Liver (tissue), 9 donors: ENCODE measurements around the gene KRTAP1-1. TPM values are rescaled to one million over a fixed set of nuclear protein-coding genes. Genes with fewer than 3 reads are reported as not detected.
"Not testable (repeated sequence)": the region's sequence is repeated elsewhere in the genome, so short reads cannot be mapped to it uniquely, and the experiment has no call there.

Source experiments
- DNase-seq: peaks from one replicate; pipeline ENCODE4 v3.0.0-alpha.2; 2017; ENCODE audit warnings: low spot score
- H3K27ac ChIP-seq, 2 donors: one replicate each; pipeline ENCODE4 v1.7.0; 2013; ENCODE audit warnings: inconsistent platforms in 2 of 2, low read length in 2 of 2, control low read depth in 1 of 2, low read depth in 1 of 2, mild to moderate bottlenecking in 1 of 2
- H3K27me3 ChIP-seq, 4 donors: one replicate each; pipeline versions ENCODE4 v1.6.1 to v1.7.0; 2013; ENCODE audit warnings: low read length in 3 of 4, inconsistent platforms in 1 of 4, mild to moderate bottlenecking in 1 of 4, moderate library complexity in 1 of 4; ENCODE audit not compliant: control insufficient read depth in 4 of 4, insufficient read depth in 4 of 4
- H3K36me3 ChIP-seq, 4 donors: one replicate each; pipeline versions ENCODE4 v1.6.1 to v1.7.0; 2013; ENCODE audit warnings: low read length in 3 of 4, mild to moderate bottlenecking in 3 of 4, low read depth in 1 of 4, moderate library complexity in 1 of 4; ENCODE audit not compliant: control insufficient read depth in 4 of 4, insufficient read depth in 3 of 4
- H3K4me1 ChIP-seq, 4 donors: one replicate each; pipeline versions ENCODE4 v1.6.1 to v1.7.0; 2013; ENCODE audit warnings: low read length in 3 of 4, mild to moderate bottlenecking in 3 of 4, moderate library complexity in 1 of 4; ENCODE audit not compliant: control insufficient read depth in 4 of 4, insufficient read depth in 4 of 4
- H3K4me3 ChIP-seq, 3 donors: one replicate each; pipeline versions ENCODE4 v1.6.1 to v1.7.0; 2013; ENCODE audit warnings: low read length in 3 of 3, control low read depth in 1 of 3, low read depth in 1 of 3, mild to moderate bottlenecking in 1 of 3
- H3K9ac ChIP-seq, 2 donors: one replicate each; pipeline ENCODE4 v1.7.0; 2013; ENCODE audit warnings: low read length in 2 of 2, mild to moderate bottlenecking in 2 of 2, moderate library complexity in 2 of 2, control low read depth in 1 of 2, low read depth in 1 of 2
- H3K9me3 ChIP-seq, 4 donors: one replicate each; pipeline versions ENCODE4 v1.6.1 to v1.7.0; 2013; ENCODE audit warnings: low read length in 3 of 4; ENCODE audit not compliant: control insufficient read depth in 4 of 4
- ATF3 ChIP-seq: IDR thresholded peaks from 2 replicates; pipeline ENCODE4 v1.6.1; 2016; ENCODE audit warnings: antibody characterized with exemption
- EGR1 ChIP-seq, 2 donors: IDR thresholded peaks; 2 replicates each; pipeline ENCODE4 v1.6.1; 2016 to 2018; ENCODE audit warnings: antibody characterized with exemption in 2 of 2, low read depth in 2 of 2
- FOXA1 ChIP-seq: IDR thresholded peaks from 2 replicates; pipeline ENCODE4 v1.6.1; 2016; ENCODE audit warnings: antibody characterized with exemption
- FOXA2 ChIP-seq: IDR thresholded peaks from 2 replicates; pipeline ENCODE4 v1.6.1; 2016; ENCODE audit warnings: antibody characterized with exemption
- GABPA ChIP-seq, 2 donors: IDR thresholded peaks in 1 of 2; conservative IDR thresholded peaks in 1 of 2; 2 replicates each; pipeline ENCODE4 v1.6.1; 2016; ENCODE audit warnings: antibody characterized with exemption in 2 of 2, mild to moderate bottlenecking in 1 of 2, moderate library complexity in 1 of 2
- HNF4A ChIP-seq, 2 donors: conservative IDR thresholded peaks; 2 replicates each; pipeline ENCODE4 v1.6.1; 2016; ENCODE audit warnings: antibody characterized with exemption in 2 of 2, mild to moderate bottlenecking in 2 of 2
- HNF4G ChIP-seq: IDR thresholded peaks from 2 replicates; pipeline ENCODE4 v1.6.1; 2016; ENCODE audit warnings: antibody characterized with exemption
- JUND ChIP-seq, 2 donors: IDR thresholded peaks; 2 replicates each; pipeline ENCODE4 v1.6.1; 2016; ENCODE audit warnings: antibody characterized with exemption in 2 of 2
- NR2F2 ChIP-seq: IDR thresholded peaks from 2 replicates; pipeline ENCODE4 v1.6.1; 2016; ENCODE audit warnings: antibody characterized with exemption
- RAD21 ChIP-seq, 2 donors: IDR thresholded peaks; 2 replicates each; pipeline ENCODE4 v1.6.1; 2016; ENCODE audit warnings: antibody characterized with exemption in 2 of 2, mild to moderate bottlenecking in 2 of 2
- RXRA ChIP-seq, 2 donors: IDR thresholded peaks; 2 replicates each; pipeline ENCODE4 v1.6.1; 2017 to 2018; ENCODE audit warnings: antibody characterized with exemption in 2 of 2, mild to moderate bottlenecking in 1 of 2
- SP1 ChIP-seq: IDR thresholded peaks from 2 replicates; pipeline ENCODE4 v1.6.1; 2018; ENCODE audit warnings: antibody characterized with exemption, mild to moderate bottlenecking
- TAF1 ChIP-seq: conservative IDR thresholded peaks from 2 replicates; pipeline ENCODE4 v1.6.1; 2016; ENCODE audit warnings: antibody characterized with exemption, mild to moderate bottlenecking
- YY1 ChIP-seq: IDR thresholded peaks from 2 replicates; pipeline ENCODE4 v1.6.1; 2016; ENCODE audit warnings: antibody characterized with exemption, mild to moderate bottlenecking
- WGBS: extraction: QIAGEN DNeasy Blood & Tissue Kit; methylation state at CpG from one replicate; pipeline ENCODE4 v1.1.7; 2013; 5-methylcytosine and 5-hydroxymethylcytosine counted together
- polyA plus RNA-seq, 2 donors: library from polyadenylated mRNA; stranded (reverse) in 1 of 2; unstranded in 1 of 2; fragments of 200-250 nt in 1 of 2; fragments of >200 nt in 1 of 2; fragmentation: Nextera tagmentation in 1 of 2; extraction: Ambion mirVana in 1 of 2; gene quantifications; one replicate each; pipeline versions ENCODE4 v1.2.1 to v1.2.3, GENCODE V29; 2013 to 2015
- total RNA-seq, 2 donors: library from RNA; depleted of rRNA; stranded (reverse); fragments of >200 nt; gene quantifications; one replicate each; pipeline ENCODE4 v1.2.3, GENCODE V29; 2014
- TF ChIP-seq, protein P1 (sequence below): IDR thresholded peaks from 2 replicates; pipeline ENCODE4 v1.6.1; 2016; ENCODE audit warnings: antibody characterized with exemption
- TF ChIP-seq, protein P2 (sequence below): fragments of 150-350 bp; IDR thresholded peaks from 2 replicates; pipeline ENCODE4 v1.5.1; 2017; ENCODE audit warnings: improper control_type of control experiment, low read depth, low read length; ENCODE audit not compliant: missing input control
- donor health status: healthy.
- donor health status: healthy.
- donor health status: healthy.
- donor health status: healthy.
- donor health status: healthy.

Gene KRTAP1-1
- total and polyA plus RNA-seq, 4 donors: not detected

DNA sequence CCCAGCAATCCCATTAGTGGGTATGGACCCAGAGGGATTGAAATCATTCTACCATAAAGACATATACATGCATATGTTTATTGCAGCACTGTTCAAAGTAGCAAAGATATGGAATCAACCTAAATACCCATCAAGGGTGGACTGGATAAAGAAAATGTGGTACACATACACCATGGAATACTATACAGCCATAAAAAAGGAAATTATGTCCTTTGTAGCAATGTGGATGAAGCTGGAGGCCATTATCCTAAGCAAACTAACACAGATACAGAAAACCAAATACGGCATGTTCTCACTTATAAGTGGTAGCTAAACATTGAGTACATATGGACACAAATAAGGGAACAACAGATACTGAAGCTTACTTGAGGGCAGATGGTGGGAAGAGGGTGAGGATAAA lies 16.3 kb upstream of the KRTAP1-1 start:
- Histone ChIP-seq H3K9ac (no peak overlapping the region), H3K4me1 (no peaks in the 10 kb centered on the region), H3K4me3 (no peak overlapping the region), H3K27me3 (peaks cover 0 to 9% (median 0%) of the 10 kb centered on the region in 4 donors), H3K9me3 (no peaks in the 10 kb centered on the region), H3K36me3 (no peaks in the 10 kb centered on the region), H3K27ac (no peak overlapping the region)
- DNase-seq: no peak
- WGBS: 88% methylated on average over 1 of the region's 1 CpG
- TF ChIP-seq, protein P1, sequence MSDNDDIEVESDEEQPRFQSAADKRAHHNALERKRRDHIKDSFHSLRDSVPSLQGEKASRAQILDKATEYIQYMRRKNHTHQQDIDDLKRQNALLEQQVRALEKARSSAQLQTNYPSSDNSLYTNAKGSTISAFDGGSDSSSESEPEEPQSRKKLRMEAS: no peak
- TF ChIP-seq FOXA1 (no peak), SP1 (no peak), NR2F2 (no peak), RXRA (IDR thresholded peaks at IDR 0.05) (no peak), GABPA (IDR thresholded peaks at IDR 0.05 in 1 of 2, conservative IDR thresholded peaks at IDR 0.05 in 1 of 2) (no peak), YY1 (no peak), ATF3 (no peak), HNF4G (no peak), FOXA2 (no peak), RAD21 (IDR thresholded peaks at IDR 0.05) (no peak), EGR1 (IDR thresholded peaks at IDR 0.05; ENCODE audit: low read depth in 2 of 2) (no peak)
- TF ChIP-seq, protein P2, sequence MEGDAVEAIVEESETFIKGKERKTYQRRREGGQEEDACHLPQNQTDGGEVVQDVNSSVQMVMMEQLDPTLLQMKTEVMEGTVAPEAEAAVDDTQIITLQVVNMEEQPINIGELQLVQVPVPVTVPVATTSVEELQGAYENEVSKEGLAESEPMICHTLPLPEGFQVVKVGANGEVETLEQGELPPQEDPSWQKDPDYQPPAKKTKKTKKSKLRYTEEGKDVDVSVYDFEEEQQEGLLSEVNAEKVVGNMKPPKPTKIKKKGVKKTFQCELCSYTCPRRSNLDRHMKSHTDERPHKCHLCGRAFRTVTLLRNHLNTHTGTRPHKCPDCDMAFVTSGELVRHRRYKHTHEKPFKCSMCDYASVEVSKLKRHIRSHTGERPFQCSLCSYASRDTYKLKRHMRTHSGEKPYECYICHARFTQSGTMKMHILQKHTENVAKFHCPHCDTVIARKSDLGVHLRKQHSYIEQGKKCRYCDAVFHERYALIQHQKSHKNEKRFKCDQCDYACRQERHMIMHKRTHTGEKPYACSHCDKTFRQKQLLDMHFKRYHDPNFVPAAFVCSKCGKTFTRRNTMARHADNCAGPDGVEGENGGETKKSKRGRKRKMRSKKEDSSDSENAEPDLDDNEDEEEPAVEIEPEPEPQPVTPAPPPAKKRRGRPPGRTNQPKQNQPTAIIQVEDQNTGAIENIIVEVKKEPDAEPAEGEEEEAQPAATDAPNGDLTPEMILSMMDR: no peak

DNA sequence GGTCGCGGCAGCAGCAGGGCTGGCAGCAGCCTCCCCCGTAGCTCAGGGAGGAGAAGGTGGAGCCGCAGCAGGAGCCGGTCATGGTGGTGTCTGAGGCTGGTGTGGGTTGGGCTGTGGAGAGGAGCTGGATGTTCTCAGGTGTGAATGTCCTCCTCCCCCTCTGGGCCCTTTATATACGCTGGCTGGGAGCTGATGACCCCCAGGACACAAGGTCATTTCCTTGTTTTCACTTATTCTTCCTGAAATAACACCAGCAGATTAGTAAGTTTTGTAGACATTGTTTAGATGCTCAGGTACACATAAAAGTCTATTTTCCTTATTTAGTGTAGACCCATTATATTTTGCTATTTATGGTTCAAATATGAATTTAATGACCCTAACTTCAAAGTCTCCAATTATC lies 13.9 kb upstream of the KRTAP1-1 start, which contains the start of gene KRTAP2-2:
Gene KRTAP2-2 (minus strand): TSS at position 101 of the 400 bp plus-strand sequence. CDS start 19 bp downstream, at position 82.
- not testable (repeated sequence) for H3K36me3 ChIP-seq, H3K27ac ChIP-seq, DNase-seq, H3K9ac ChIP-seq, H3K27me3 ChIP-seq, H3K4me1 ChIP-seq, H3K4me3 ChIP-seq, H3K9me3 ChIP-seq
- 27% methylated on average over 1 of the region's 6 CpGs for WGBS

GRCh38 chr17:41054556-41054955 lies 13.3 kb upstream of the KRTAP1-1 start:
- DNase-seq, H3K27me3 ChIP-seq: not testable (repeated sequence)
- WGBS: 60% methylated on average over 9 of the region's 9 CpGs

DNA sequence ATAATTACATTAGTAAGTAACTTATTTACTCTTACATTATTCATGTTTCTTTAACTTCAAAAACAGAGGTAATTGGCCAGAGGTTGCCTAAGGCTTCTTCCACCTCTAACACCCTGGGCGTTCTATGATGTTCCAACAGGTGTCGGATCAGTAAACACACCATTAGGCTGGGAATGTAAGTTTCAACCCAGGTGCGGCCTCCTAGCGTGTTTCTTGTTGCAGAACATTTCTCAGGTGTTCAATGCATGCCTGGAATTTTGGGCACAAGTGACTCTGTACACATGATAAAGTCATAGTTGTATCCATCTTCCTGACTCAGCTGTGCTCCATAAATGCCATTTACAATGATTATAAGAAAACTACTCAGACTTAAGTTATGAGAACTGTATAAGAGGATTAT lies 12.8 kb upstream of the KRTAP1-1 start:
- H3K27ac ChIP-seq: no peak overlapping the region
- H3K36me3 ChIP-seq: no peaks in the 10 kb centered on the region
- no peaks in the 10 kb centered on the region for H3K9me3 ChIP-seq
- DNase-seq: no peak
- H3K27me3 ChIP-seq: no peaks in the 10 kb centered on the region
- no peak overlapping the region for H3K9ac ChIP-seq
- no peak overlapping the region for H3K4me3 ChIP-seq
- WGBS: 87% methylated on average over 4 of the region's 4 CpGs
- H3K4me1 ChIP-seq: no peaks in the 10 kb centered on the region
- no peak for TF ChIP-seq TAF1
- TF ChIP-seq SP1: no peak
- TF ChIP-seq GABPA (IDR thresholded peaks at IDR 0.05 in 1 of 2, conservative IDR thresholded peaks at IDR 0.05 in 1 of 2): no peak
- TF ChIP-seq ATF3: no peak
- no peak for TF ChIP-seq NR2F2
- TF ChIP-seq, protein P2: no peak
- TF ChIP-seq YY1: no peak
- no peak for TF ChIP-seq EGR1 (IDR thresholded peaks at IDR 0.05; ENCODE audit: low read depth in 2 of 2)
- no peak for TF ChIP-seq RXRA (IDR thresholded peaks at IDR 0.05)
- no peak for TF ChIP-seq RAD21 (IDR thresholded peaks at IDR 0.05)
- TF ChIP-seq HNF4A (conservative IDR thresholded peaks at IDR 0.05): no peak
- no peak for TF ChIP-seq JUND (IDR thresholded peaks at IDR 0.05)

More at GRCh38 chr17:41054556-41054955, 13.3 kb upstream of the KRTAP1-1 start:
- not testable (repeated sequence) for H3K4me1 ChIP-seq, H3K9me3 ChIP-seq, H3K4me3 ChIP-seq, H3K9ac ChIP-seq, H3K36me3 ChIP-seq, H3K27ac ChIP-seq
